Stimulated activated CD4-positive, alpha-beta T cell treated with anti-CD3 and anti-CD28 coated beads, Interleukin-12 subunit alpha, Interleukin-12 subunit beta, amount 100 ng/mL, for 48 hours (primary cell): ENCODE results near the gene LARP1.
"Not testable (repeated sequence)": the region's sequence is repeated elsewhere in the genome, so short reads cannot be mapped to it uniquely, and the experiment has no call there.

Experiments used
- DNase-seq, 3 donors: peaks; one replicate each; pipeline ENCODE4 v3.0.0-alpha.2; 2020; ENCODE audit warnings: low read depth in 2 of 3, low spot score in 1 of 3

LARP1 gene

GRCh38 chr5:154734370-154735248 is 20.6 kb upstream of the LARP1 start:
- DNase-seq: no peak

- not testable (repeated sequence) for DNase-seq
These were observed 19.8 kb upstream of the LARP1 start for GRCh38 chr5:154735362-154735761.

DNA sequence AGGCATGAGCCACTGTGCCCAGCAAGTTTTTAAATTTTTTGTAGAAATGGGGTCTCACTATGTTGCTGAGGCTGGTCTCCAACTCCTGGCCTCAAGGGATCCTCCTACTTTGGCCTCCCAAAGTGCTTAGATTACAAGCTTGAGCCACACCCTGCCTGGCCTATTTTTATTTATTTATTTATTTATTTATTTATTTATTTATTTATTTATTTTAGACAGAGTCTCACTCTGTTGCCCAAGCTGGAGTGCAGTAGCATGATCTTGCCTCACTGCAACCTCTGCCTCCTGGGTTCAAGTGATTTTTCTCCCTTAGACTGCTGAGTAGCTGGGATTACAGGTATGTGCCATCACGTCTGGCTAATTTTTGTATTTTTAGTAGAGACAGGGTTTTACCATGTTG is 18.8 kb upstream of the LARP1 start:
- not testable (repeated sequence) for DNase-seq

DNA sequence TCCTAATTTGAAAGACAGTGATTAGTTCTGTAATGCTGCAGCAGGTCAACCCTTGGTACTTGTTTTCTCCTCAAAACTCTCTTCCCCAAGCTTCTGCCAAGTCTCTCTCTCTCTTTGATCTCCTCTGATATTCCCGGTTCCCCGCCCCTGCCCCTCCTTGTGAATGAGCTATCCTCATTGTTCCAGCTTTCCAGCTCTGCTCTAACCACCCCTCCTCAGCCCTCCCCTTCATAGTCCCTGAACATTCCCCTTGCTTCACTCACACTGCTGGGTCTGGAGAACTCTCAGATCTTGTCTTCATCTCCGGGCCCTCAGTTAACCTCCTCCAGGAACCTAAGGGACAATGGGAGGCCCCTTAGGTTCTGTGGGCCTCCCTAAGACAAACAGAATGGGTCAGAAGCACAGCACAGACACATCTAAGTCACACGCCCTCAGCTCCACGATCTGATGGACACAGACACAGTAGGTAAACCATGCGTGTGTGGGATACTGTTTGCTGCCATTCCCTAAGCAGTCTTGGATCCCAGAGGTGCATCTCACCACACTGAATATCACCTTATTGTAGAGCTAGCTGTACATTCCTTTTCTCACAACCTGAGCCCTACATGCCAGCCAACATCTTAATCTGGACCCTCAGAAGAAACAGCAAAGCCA is 17.4 kb upstream of the LARP1 start:
- no peak for DNase-seq

- no peak for DNase-seq
These were observed 14.7 kb upstream of the LARP1 start for GRCh38 chr5:154740483-154740882.

DNA sequence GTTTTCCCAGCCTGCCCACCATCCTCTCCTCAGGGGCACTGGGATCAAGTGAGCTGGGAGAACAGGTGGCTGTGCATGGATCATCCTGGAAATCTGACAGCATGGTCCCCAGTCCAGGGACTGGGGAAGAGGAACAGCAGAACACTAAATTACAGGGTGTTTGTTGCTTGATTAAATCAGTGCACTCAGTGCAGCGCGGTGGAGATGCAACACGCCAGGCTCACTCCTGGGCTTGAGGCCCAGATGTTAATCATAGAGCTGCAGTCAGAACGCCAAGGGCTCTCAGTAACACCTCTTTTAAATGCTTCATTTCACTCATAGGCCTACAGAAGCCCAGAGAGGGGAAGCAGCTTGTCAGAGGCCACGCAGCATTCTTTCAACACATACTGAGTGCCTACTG is 14.2 kb upstream of the LARP1 start:
- no peak for DNase-seq

GRCh38 chr5:154741415-154741814 is 13.8 kb upstream of the LARP1 start:
- DNase-seq: no peak

- no peak for DNase-seq
These were observed 11.4 kb upstream of the LARP1 start for GRCh38 chr5:154743812-154744211.

DNA sequence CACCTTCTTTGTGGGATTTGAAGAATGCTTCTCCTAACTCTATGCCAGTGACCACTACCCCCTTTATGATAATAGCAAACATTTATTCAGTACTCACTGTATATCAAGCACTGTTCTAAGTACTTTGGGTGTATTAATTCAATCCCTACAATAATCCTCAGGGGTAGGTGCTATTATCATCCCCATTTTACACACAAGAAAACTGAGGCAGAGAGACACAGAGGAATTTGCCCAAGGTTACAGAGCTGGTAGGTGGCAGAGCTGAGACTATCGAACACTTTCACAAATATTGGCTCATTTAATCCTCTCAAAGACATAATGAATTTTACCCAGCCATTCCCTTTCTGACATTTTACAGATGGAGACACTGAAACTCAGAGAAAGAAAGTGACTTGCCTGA is 9.8 kb upstream of the LARP1 start:
- no peak for DNase-seq

- DNase-seq: no peak
These were observed 5.7 kb upstream of the LARP1 start for GRCh38 chr5:154749491-154749890.

DNA sequence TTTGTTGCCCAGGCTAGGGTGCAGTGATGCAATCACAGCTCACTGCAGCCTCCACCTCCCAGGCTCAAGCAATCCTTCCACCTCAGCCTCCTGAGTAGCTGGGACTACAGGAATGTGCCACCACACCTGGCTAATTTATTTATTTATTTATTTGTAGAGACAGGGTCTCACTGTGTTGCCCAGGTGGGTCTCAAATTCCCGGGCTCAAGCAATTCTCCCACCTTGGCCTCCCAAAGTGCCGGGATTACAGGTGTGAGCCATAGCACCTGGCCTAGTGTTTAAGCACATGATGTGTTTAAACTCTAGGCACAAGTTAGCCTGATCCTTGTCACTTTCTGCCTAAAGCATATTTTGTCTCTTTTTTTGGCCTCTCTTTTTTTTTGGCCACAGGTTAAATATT is 4.5 kb upstream of the LARP1 start:
- DNase-seq: not testable (repeated sequence)

DNA sequence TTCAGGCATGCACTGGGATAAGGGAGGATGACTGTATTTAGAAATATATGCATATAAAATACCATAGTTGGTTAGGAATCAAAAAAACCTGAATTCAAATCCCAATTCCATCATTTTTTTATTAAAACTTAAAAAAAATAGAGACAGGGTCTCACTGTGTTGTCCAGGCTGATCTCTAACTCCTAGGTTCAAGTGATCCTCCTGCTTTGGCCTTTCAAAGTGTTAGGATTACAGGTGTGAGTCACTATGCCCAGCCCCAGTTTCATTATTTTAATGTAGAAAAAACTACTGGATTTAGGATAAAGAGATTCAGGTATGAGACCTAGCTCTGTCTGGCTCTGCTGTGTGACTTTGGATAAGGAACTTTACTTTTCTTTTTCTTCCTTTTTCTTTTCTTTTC is 3.3 kb upstream of the LARP1 start:
- DNase-seq: no peak

DNA sequence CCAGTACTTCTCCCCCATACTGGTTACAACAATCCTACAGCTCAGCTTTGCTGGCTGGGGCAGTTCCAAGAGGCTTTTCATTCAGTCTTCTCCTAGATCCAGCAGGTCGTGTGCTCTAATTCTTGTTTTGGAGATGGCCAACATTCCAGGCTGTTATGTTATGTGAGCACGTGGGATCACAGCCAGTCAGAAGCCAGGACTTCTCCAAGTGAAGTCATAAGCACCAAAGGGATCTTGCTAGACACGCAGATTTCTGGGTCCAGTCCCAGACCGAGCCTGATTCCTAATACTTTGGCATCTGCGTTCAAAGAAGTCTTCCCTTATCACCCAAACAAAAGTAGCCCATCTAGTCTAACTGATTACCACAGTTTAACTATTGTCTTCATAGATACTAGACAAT is 1.4 kb upstream of the LARP1 start:
- DNase-seq: no peak

- DNase-seq: peak; percentile 98 to 99 (median 99)
These were observed 467 bp upstream of the LARP1 start for GRCh38 chr5:154754460-154755360.

DNA sequence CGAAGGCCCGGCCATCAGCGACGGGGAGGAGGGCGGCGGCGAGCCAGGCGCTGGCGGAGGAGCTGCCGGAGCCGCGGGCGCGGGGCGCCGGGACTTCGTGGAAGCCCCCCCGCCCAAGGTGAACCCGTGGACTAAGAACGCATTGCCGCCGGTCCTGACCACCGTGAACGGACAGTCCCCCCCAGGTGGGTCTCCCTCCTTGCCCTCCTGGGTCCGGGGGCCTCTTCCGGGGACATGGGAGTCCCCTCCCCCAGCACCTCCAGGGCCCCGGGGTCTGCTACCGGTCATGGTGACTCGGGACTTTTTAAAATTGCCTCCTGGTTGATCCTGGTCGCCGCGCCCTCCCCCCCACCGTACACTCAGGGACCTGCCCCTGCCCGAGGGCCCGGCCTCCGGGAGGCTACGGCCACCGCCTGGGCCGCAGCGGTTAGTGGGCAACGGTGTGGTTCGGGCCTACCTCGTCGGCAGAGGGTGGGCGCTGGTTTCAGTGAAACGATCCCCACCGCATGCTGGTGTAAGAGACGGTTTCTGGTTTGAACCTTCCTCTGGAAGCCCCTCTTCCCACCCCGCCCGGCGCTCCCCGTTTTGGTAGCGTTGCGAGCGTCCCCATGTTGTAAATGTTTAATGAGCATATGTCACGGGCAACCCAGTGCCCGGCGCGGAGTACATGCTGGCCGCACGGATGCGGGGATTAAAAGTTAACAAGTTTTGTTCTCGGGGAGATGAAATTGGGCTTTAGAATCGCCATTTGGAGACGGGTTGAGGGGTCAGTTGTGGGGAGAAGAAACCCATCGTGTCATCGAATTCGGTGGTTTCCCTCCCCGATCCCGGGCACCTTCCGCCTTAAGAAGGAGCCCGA is 1.1 kb downstream of the LARP1 start:
- peak in 2 of 3 donors; percentile 12 to 30 for DNase-seq

- DNase-seq: peak in 2 of 3 donors; percentile 34 to 38
These were observed 2.0 kb downstream of the LARP1 start for GRCh38 chr5:154756868-154757813.

- DNase-seq: peak; percentile 18 to 50 (median 27)
These were observed 2.7 kb downstream of the LARP1 start for GRCh38 chr5:154757814-154758406.

GRCh38 chr5:154758493-154758892 is 3.3 kb downstream of the LARP1 start:
- DNase-seq: no peak

DNA sequence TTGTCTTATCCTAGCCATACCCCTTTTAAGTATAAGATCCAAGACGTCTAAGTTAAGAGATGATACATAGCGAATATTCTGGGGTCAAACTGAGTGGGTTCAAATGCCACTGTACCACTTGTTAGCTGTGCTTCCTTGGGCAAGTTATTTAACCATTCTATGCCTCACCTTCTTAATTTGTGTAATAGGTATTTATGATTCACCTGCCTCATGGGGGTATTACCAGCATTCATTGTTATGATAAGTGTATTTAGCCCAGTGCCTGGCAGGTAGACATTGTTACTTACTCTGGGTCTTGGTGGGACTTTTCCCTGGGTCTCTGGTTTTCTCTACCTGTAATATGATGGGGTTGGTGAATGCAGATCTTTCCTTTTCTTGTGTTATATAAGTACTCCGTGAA is 3.8 kb downstream of the LARP1 start:
- no peak for DNase-seq
